ENCODE data around the gene SYNDIG1.

The SYNDIG1 gene

DNA sequence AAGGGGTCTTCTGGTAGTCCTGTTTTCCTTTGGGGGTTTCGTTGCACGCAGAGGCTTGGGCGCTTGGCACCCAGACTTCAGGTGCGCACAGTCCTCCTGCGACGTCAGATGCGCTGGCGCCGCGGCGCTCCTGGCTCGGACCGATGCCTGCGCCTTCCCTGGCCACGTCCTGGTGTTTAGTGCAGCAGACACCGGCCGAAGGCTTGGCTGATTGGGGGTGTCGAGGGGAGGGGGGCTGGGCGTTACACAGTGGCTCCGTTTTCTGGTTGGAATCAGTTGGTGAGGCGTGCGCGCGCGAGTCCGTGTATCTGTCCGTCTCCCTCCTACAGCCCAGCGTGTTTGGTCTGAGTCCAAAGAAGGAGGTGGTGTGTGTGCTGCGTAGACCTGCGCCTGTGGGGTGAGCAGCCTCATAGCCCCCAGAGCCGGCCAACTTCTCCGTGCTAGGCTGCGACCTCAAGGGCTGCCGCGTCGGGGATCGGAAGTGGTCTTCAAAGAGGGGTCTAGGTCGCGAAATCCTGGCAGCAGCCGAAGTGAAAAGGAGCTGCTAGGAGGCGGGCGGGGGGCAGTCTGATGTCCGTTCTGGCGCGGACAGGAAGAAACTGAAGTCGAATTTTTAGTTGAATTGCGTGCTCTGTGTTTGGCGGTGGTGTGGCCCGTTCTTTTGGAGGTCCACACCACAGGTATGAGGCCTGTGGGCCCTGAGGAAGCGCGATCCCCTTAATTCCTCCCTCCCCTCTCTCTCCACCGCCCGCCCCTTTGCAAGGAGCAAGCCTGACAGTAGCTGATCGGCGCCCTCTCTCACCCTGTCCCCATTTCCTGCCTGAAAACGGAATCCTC is 1.5 kb downstream of the SYNDIG1 start:
- TF ChIP-seq POLR2A (IDR thresholded peaks at IDR 0.05; ENCODE audit: low read length) (no peak), GATA1 (IDR thresholded peaks at IDR 0.05; ENCODE audit: low read depth, low read length) (no peak)
- DNase-seq = no peak

GRCh38 chr20:24472426-24472825 is 3.0 kb downstream of the SYNDIG1 start:
- TF ChIP-seq POLR2A (IDR thresholded peaks at IDR 0.05; ENCODE audit: low read length) = no peak
- TF ChIP-seq GATA1 (IDR thresholded peaks at IDR 0.05; ENCODE audit: low read depth, low read length) = no peak

DNA sequence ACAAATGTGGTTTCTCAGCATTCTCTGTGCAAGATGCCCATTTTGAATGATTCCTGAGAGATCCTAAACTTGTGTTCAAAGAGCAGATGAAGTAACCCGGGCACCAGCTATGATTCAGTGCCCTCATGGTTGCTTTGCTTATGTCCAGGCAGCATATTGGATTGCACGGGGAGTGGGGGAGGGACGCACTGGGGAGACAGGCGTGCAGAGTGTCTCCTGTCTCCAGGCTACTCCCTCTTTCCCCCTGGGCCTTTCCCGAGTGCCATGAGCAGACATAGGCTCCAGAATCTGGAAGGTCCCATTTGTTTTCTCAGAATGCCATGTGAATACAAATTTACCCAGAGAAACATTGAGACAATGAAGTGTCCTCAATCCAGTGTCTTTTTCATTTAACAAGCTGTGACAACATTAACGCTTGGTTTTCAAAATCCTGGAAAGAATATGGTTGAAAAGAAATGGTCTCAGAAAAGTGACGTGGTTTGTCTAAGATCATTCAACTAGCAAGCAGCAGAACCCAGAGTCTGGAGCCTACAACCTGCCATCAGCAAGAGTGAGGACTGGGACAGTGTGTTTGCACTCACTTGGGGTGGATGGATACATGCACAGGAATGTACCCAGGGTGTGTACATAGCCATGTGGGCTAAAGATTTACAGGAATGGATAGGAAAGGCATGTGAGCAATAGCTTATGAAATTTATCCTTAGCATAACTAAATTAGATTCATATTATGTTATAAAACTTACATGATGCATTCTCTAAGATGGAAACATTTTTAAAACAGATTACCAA is 4.2 kb downstream of the SYNDIG1 start:
- DNase-seq = no peak
- TF ChIP-seq GATA1 (IDR thresholded peaks at IDR 0.05; ENCODE audit: low read depth, low read length) (no peak), POLR2A (IDR thresholded peaks at IDR 0.05; ENCODE audit: low read length) (no peak)

More at GRCh38 chr20:24472426-24472825, 3.0 kb downstream of the SYNDIG1 start:
- no peak for DNase-seq

DNA sequence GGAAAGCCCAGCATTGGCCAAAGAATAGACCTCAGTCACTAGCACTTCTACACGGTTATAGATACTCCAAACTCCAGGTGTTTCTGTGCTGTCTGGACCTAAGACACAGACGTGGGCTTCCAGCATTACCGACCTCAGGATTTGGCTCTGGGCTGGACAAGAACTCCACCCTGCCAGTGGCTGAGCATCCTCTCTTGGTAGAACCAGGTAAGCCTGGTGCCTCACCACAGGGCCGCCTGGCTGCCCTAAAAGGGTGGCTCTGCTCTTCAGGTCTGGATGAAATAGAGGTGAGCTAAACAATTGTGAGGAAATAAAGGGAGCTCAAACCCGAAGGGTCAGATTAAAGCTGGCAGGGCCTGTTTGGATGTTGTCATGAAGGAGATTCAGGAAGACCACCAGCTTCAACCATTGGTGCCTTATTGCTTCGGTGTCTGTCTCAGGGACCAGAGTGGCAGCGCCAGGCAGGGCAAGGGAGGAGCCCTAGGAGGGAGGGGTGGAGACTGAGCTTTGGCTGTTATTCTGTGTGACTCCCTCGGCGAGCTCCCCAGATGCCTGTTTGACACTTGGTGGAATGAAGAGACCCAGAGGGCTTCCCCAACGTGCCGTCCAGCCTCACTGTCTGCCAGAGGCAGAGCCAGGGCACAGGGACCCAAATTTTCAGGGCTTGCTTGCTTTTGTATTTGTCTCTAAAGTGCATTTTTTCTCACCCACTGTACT is 8.6 kb downstream of the SYNDIG1 start:
- TF ChIP-seq POLR2A (IDR thresholded peaks at IDR 0.05; ENCODE audit: low read length) = no peak
- TF ChIP-seq GATA1 (IDR thresholded peaks at IDR 0.05; ENCODE audit: low read depth, low read length) = no peak
- no peak for DNase-seq

GRCh38 chr20:24478584-24478983 is 9.2 kb downstream of the SYNDIG1 start:
- TF ChIP-seq POLR2A (IDR thresholded peaks at IDR 0.05; ENCODE audit: low read length) (no peak), GATA1 (IDR thresholded peaks at IDR 0.05; ENCODE audit: low read depth, low read length) (no peak)
- no peak for DNase-seq

DNA sequence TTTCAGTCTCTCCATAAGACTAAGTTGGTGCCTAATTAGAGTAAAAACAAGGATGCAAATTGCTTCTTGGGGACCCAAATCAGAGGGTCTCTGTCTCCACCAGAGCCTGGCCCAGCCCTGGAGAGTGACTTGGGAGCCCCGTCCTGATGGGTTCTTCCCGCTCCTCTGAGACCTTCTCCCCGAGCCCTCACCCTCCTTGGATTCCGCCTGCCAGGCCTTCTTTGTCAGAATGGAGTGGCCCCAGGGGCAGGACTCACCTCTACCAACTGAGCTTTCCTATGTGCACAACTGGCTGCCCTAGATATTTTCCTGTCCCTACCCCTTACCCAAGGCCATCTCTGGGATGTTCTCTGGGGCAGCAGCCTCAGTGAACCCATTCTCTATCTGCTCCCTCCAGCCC is 9.7 kb downstream of the SYNDIG1 start:
- DNase-seq = no peak
- no peak for TF ChIP-seq POLR2A (IDR thresholded peaks at IDR 0.05; ENCODE audit: low read length)
- no peak for TF ChIP-seq GATA1 (IDR thresholded peaks at IDR 0.05; ENCODE audit: low read depth, low read length)

DNA sequence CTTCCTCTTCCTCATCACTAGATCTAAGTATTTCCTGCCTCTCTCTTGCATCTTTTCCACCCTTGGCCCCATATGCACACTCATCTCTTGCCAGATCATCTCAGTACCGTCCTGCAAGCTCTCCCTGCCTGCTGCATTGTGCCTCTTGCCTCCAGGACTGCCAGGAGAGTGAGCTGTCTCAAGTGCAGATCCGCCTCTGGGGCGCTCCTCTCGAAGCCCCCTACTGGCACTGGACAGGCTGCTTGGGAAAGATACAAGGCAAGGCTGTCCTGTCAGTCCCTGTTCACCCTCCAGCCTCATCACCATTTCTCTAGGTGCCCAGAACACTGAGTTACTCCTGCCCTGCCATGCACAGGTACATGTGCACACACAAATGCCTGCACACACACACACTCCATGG is 10.2 kb downstream of the SYNDIG1 start:
- no peak for TF ChIP-seq GATA1 (IDR thresholded peaks at IDR 0.05; ENCODE audit: low read depth, low read length)
- TF ChIP-seq POLR2A (IDR thresholded peaks at IDR 0.05; ENCODE audit: low read length) = no peak
- DNase-seq = no peak

GRCh38 chr20:24480509-24480908 is 11.1 kb downstream of the SYNDIG1 start:
- DNase-seq = no peak
- no peak for TF ChIP-seq GATA1 (IDR thresholded peaks at IDR 0.05; ENCODE audit: low read depth, low read length)
- TF ChIP-seq POLR2A (IDR thresholded peaks at IDR 0.05; ENCODE audit: low read length) = no peak

- TF ChIP-seq GATA1 (IDR thresholded peaks at IDR 0.05; ENCODE audit: low read depth, low read length) (no peak), POLR2A (IDR thresholded peaks at IDR 0.05; ENCODE audit: low read length) (no peak)
- no peak for DNase-seq
Observed at GRCh38 chr20:24481173-24481572, 11.7 kb downstream of the SYNDIG1 start.

GRCh38 chr20:24483435-24484080 is 14.1 kb downstream of the SYNDIG1 start:
- TF ChIP-seq POLR2A (IDR thresholded peaks at IDR 0.05; ENCODE audit: low read length) = no peak
- no peak for TF ChIP-seq GATA1 (IDR thresholded peaks at IDR 0.05; ENCODE audit: low read depth, low read length)
- no peak for DNase-seq

DNA sequence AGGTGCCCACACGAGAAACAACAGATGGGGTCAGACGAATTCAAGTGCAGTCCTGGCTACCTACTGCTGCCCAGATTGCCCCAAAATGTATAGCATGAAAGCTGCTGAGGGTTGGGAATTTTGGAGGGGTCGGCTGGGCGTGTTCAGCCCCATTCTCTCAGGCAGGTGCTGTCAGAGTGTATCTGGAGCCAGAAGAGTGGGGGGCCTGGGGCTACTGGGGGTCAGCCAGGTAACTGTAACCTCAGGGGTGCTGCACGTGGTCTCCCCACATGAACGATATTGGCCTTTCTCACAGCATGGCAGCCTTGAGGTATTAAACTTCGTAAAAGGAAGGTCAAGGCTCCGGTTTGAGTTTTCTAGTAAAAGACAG is 14.6 kb downstream of the SYNDIG1 start:
- no peak for DNase-seq
- TF ChIP-seq POLR2A (IDR thresholded peaks at IDR 0.05; ENCODE audit: low read length) (no peak), GATA1 (IDR thresholded peaks at IDR 0.05; ENCODE audit: low read depth, low read length) (no peak)

DNA sequence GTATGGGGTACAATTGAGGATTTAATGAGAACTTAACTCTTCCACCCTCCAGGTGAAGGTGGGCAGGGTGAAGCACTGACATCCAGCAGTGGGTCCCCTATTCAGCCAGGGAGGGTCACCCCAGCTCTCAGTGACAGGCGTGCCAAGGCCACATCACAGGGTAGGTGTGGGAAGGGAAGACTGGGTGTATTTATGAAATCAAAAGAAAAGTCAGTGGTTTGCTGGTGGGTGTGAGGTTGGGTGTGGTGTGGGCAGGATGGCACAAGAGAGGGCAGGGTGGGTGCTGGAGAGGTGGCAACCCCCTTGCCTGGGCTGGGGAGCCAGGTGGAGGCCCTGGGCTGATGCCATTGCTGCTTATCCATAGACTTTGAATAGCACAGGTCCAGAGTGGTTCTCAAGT is 16.6 kb downstream of the SYNDIG1 start:
- DNase-seq = no peak
- TF ChIP-seq GATA1 (IDR thresholded peaks at IDR 0.05; ENCODE audit: low read depth, low read length) = no peak
- TF ChIP-seq POLR2A (IDR thresholded peaks at IDR 0.05; ENCODE audit: low read length) = no peak

- DNase-seq = no peak
- TF ChIP-seq POLR2A (IDR thresholded peaks at IDR 0.05; ENCODE audit: low read length) = no peak
- TF ChIP-seq GATA1 (IDR thresholded peaks at IDR 0.05; ENCODE audit: low read depth, low read length) = no peak
Observed at GRCh38 chr20:24487240-24487639, 17.8 kb downstream of the SYNDIG1 start.

DNA sequence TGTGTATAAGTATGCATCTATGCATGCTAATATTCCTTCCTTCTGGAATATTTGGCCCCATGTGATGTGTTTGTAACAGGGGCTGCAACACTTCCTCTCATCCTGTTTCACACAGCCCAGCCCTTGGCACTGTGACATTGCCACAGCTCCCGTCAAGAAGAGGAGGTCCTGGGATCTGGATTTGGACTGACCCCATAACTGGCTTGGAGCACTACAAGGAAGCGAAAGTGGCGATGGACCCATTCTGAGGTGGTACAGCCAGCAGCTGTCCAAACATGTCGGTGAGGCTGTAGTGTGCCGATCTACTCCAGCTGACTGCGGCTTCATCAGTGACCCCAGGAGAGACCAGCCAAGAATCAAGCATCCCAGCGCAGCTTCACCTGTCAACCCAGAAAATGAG is 18.2 kb downstream of the SYNDIG1 start:
- TF ChIP-seq GATA1 (IDR thresholded peaks at IDR 0.05; ENCODE audit: low read depth, low read length) (no peak), POLR2A (IDR thresholded peaks at IDR 0.05; ENCODE audit: low read length) (no peak)
- DNase-seq = no peak
